Naive thymus-derived CD4-positive, alpha-beta T cell (primary cell): ENCODE data around the gene TESK2. TPM values are rescaled to one million over a fixed set of nuclear protein-coding genes. Genes with fewer than 3 reads are reported as not detected.
"Not testable (repeated sequence)": the region's sequence is repeated elsewhere in the genome, so short reads cannot be mapped to it uniquely, and the experiment has no call there.

Experiments
- ATAC-seq: fragments of 150-1000 bp; cut with Tn5 transposase; 2 replicates; pipeline ENCODE4 v1.10.0; 2021; ENCODE audit warnings: mild to moderate bottlenecking, moderate library complexity
- CTCF ChIA-PET: fragments of 350-600 bp; sonication (Branson Sonifier 250); formaldehyde crosslinking; loops from one replicate; lab custom pipeline; 2021; ENCODE audit warnings: antibody characterized with exemption; lab: Charles Lee
- POLR2A ChIA-PET: fragments of 350-600 bp; sonication (Branson Sonifier 250); formaldehyde crosslinking; loops from one replicate; lab custom pipeline; 2021; ENCODE audit warnings: antibody characterized with exemption, inconsistent platforms; lab: Charles Lee
- DNase-seq, 9 donors: peaks; one replicate each; pipeline versions ENCODE4 v3.0.0 to v3.0.0-alpha.2; 2020 to 2022; ENCODE audit warnings: mixed read lengths in 1 of 9
- H3K27ac ChIP-seq: one replicate; pipeline ENCODE4 v1.7.0; 2013; ENCODE audit warnings: mild to moderate bottlenecking, low read depth, low read length, moderate library complexity
- H3K27me3 ChIP-seq, 2 donors: one replicate each; pipeline ENCODE4 v1.7.0; 2013; ENCODE audit warnings: low read length in 2 of 2, mild to moderate bottlenecking in 2 of 2, moderate library complexity in 2 of 2; ENCODE audit not compliant: control insufficient read depth in 2 of 2, insufficient read depth in 2 of 2
- H3K36me3 ChIP-seq, 3 experiments: 1 replicate in 2 of 3; 2 replicates in 1 of 3; pipeline ENCODE4 v1.7.0; 2013; ENCODE audit warnings: low read length in 3 of 3, mild to moderate bottlenecking in 3 of 3, moderate library complexity in 1 of 3; ENCODE audit not compliant: insufficient read depth in 3 of 3, control insufficient read depth in 2 of 3
- H3K4me1 ChIP-seq, 2 donors: one replicate each; pipeline ENCODE4 v1.7.0; 2013; ENCODE audit warnings: low read length in 2 of 2, mild to moderate bottlenecking in 2 of 2, moderate library complexity in 1 of 2; ENCODE audit not compliant: control insufficient read depth in 2 of 2, insufficient read depth in 2 of 2
- H3K4me3 ChIP-seq: 2 replicates; pipeline ENCODE4 v1.7.0; 2013; ENCODE audit warnings: mild to moderate bottlenecking, low read length
- H3K9me3 ChIP-seq, 3 experiments: 1 replicate in 2 of 3; 2 replicates in 1 of 3; pipeline ENCODE4 v1.7.0; 2013; ENCODE audit warnings: low read length in 3 of 3; ENCODE audit not compliant: control insufficient read depth in 2 of 3
- H3K27ac Mint-ChIP-seq, 9 donors: one replicate each; pipeline ENCODE4 v1.8.0; 2020 to 2022; ENCODE audit warnings: mixed read lengths in 9 of 9, mild to moderate bottlenecking in 8 of 9, moderate library complexity in 5 of 9, inconsistent platforms in 2 of 9
- H3K27me3 Mint-ChIP-seq, 5 donors: one replicate each; pipeline ENCODE4 v1.8.0; 2021 to 2022; ENCODE audit warnings: mixed read lengths in 5 of 5, mild to moderate bottlenecking in 1 of 5
- H3K36me3 Mint-ChIP-seq, 5 donors: one replicate each; pipeline ENCODE4 v1.8.0; 2020 to 2022; ENCODE audit warnings: mixed read lengths in 5 of 5, mild to moderate bottlenecking in 3 of 5, inconsistent platforms in 1 of 5
- H3K4me1 Mint-ChIP-seq, 7 donors: one replicate each; pipeline ENCODE4 v1.8.0; 2020 to 2022; ENCODE audit warnings: mixed read lengths in 7 of 7, mild to moderate bottlenecking in 3 of 7, inconsistent platforms in 1 of 7
- H3K4me3 Mint-ChIP-seq, 10 donors: one replicate each; pipeline ENCODE4 v1.8.0; 2020 to 2022; ENCODE audit warnings: mild to moderate bottlenecking in 10 of 10, mixed read lengths in 10 of 10, moderate library complexity in 6 of 10, inconsistent platforms in 2 of 10
- H3K9me3 Mint-ChIP-seq, 11 donors: one replicate each; pipeline ENCODE4 v1.8.0; 2020 to 2022; ENCODE audit warnings: mixed read lengths in 11 of 11, mild to moderate bottlenecking in 4 of 11, inconsistent platforms in 1 of 11, moderate library complexity in 1 of 11
- intact Hi-C, 2 donors: fragments of 100-400 bp; cut with micrococcal nuclease; formaldehyde crosslinking; loops; one replicate each; pipeline ENCODE4 v1.15.1; 2023
- polyA plus RNA-seq, 2 donors: library from polyadenylated mRNA; unstranded; fragments of 300-500 nt; fragmentation: Illumina TruSeq; gene quantifications; one replicate each; pipeline ENCODE4 v1.2.3, GENCODE V29; 2021
- total RNA-seq, 6 experiments: library from RNA in 5 of 6; stranded (reverse) in 5 of 6; gene quantifications; 1 replicate in 5 of 6; 2 replicates in 1 of 6; pipeline ENCODE4 v1.2.3 and lab custom pipeline; 2021 to 2026

TESK2 gene
- total and polyA plus RNA-seq, 7 experiments from 2014 or later, result 3.3 to 8.9 (median 6.4) TPM

DNA sequence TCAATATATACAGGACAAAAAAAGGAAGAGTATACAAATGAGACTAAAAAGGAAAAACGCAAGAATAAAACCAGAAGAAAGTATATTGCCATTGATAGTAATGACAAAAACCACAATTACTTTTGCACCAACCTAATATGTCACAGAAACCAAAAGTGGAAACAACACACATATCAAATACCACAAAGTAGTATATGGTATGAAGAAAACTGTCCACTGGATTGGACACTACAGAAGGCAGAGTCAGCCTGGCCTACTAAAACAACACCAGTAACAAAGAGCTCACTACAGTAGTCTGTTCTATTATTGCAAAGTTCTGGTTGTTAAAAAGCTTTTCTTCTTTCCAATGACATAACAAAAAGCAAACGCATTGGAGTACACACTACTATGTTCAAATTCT is 17.7 kb downstream of the TESK2 start:
- H3K4me3 Mint-ChIP-seq, result no peak overlapping the region
- Histone ChIP-seq H3K27ac (no peak overlapping the region), H3K27me3 (no peaks in the 10 kb centered on the region), H3K36me3 (no peaks in the 10 kb centered on the region), H3K4me3 (no peak overlapping the region), H3K4me1 (no peaks in the 10 kb centered on the region), H3K9me3 (no peaks in the 10 kb centered on the region)
- H3K27me3 Mint-ChIP-seq, result peaks cover 0 to 3% (median 0%) of the 10 kb centered on the region in 5 donors
- ATAC-seq (no peak), DNase-seq (no peak)
- no peaks in the 10 kb centered on the region for H3K4me1 Mint-ChIP-seq
- peaks cover 0 to 7% (median 0%) of the 10 kb centered on the region in 5 donors for H3K36me3 Mint-ChIP-seq
- H3K9me3 Mint-ChIP-seq, result no peaks in the 10 kb centered on the region
- intact Hi-C loops, result no loop called here
- CTCF ChIA-PET, result no interaction called here
- POLR2A ChIA-PET, result no interaction called here
- H3K27ac Mint-ChIP-seq, result no peak overlapping the region

DNA sequence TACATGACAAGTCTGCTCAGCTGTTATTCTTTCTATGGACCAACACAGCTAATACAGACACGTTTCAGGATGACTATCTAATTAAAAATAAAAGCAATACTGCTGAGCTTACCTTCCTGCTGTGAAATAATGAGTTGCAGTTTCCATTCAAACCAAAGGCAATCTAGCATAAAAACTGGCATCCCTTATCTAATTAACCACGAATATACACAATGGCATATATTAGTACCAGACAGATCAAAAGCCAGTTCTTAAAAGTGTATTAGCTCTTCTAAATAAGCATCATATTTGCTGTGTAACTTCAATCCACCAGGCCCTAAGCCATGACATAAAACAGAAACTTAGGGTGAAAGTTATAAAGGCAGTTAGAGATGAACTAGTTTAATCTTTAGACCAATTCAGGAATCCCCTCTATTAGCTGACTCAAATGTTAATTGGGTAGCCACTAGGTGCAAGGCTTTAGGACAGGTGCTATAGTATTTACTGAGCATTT is 20.6 kb downstream of the TESK2 start:
- no peaks in the 10 kb centered on the region for H3K9me3 Mint-ChIP-seq
- H3K27ac Mint-ChIP-seq, result no peak overlapping the region
- Histone ChIP-seq H3K4me1 (no peaks in the 10 kb centered on the region), H3K27ac (no peak overlapping the region), H3K36me3 (no peaks in the 10 kb centered on the region), H3K27me3 (no peaks in the 10 kb centered on the region), H3K4me3 (no peak overlapping the region), H3K9me3 (no peaks in the 10 kb centered on the region)
- peaks cover 0 to 3% (median 0%) of the 10 kb centered on the region in 5 donors for H3K27me3 Mint-ChIP-seq
- intact Hi-C loops, result no loop called here
- POLR2A ChIA-PET, result no interaction called here
- DNase-seq (no peak), ATAC-seq (no peak)
- H3K36me3 Mint-ChIP-seq, result peaks cover 0 to 4% (median 0%) of the 10 kb centered on the region in 5 donors
- no peaks in the 10 kb centered on the region for H3K4me1 Mint-ChIP-seq
- H3K4me3 Mint-ChIP-seq, result no peak overlapping the region
- CTCF ChIA-PET, result no interaction called here

DNA sequence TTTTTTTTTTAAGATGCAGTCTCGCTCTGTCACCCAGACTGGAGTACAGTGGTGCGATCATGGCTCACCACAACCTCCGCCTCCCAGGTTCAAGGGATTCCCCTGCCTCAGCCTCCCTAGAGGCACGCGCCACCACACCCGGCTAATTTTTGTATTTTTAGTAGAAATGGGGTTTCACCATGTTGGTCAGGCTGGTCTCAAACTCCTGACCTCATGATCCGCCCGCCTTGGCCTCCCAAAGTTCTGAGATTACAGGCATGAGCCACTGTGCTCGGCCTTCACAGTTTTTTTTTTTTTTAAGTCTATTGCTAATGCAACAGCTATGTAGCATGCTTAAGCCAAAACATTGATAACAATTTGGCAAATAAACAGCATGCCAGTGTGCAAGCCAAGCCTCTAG is 23.6 kb downstream of the TESK2 start:
- CTCF ChIA-PET, result interaction anchor here (0.5 kb wide), 1 partner anchor 99 kb away, joined by 3 read pairs; no protein-coding TSS in a partner anchor
- H3K4me3 Mint-ChIP-seq, H3K27me3 ChIP-seq, intact Hi-C loops, DNase-seq, H3K27ac Mint-ChIP-seq, H3K9me3 ChIP-seq, POLR2A ChIA-PET, H3K36me3 ChIP-seq, H3K4me1 ChIP-seq, H3K4me3 ChIP-seq, H3K9me3 Mint-ChIP-seq, H3K27me3 Mint-ChIP-seq, H3K27ac ChIP-seq, ATAC-seq, H3K4me1 Mint-ChIP-seq: not testable (repeated sequence)
- peaks cover 0 to 16% (median 0%) of the 10 kb centered on the region in 5 donors for H3K36me3 Mint-ChIP-seq

DNA sequence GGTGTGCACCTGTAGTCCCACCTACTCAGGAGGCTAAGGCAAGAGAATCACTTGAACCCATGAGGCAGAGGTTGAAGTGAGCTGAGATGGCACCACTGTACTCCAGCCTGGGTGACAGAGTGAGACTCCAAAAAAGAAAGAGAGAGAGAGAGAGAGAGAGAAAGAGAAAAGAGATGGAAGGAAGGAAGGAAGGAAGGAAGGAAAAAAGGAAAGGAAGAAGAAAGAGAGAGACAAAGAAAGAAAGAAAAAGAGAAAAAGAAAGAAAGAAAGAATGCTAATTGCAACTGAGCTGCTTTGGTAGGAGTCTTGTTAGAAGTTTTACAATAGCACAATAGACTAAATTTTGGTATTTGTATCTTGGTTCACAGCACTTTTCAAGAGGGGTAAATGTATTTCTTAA is 25.7 kb downstream of the TESK2 start:
- CTCF ChIA-PET, result interaction anchor here (0.6 kb wide), 1 partner anchor 429 kb away, joined by 3 read pairs; no protein-coding TSS in a partner anchor
- peaks cover 0 to 3% (median 0%) of the 10 kb centered on the region in 5 donors for H3K27me3 Mint-ChIP-seq

DNA sequence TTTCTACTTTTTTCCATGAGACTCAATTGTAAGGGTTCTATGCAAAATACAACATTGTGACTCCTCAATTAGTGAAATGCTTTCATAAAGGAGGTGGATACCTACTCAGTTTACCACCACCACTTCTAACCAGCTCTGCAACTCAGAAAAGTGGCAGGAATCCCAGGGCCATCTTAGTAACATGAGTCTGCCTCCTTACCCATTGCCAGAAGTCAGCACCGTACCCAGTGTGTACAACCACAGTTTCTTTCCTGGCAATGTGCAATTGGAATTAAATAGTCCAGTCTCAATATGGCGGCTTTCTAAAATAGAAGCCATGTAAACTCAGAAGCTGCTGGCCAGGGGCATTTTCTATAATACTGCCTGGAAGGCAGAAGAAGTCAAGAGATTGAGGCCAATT is 32.1 kb downstream of the TESK2 start:
- CTCF ChIA-PET, result no interaction called here
- Histone ChIP-seq H3K4me1 (no peaks in the 10 kb centered on the region), H3K4me3 (no peak overlapping the region), H3K27me3 (no peaks in the 10 kb centered on the region), H3K9me3 (no peaks in the 10 kb centered on the region), H3K36me3 (no peaks in the 10 kb centered on the region), H3K27ac (no peak overlapping the region)
- intact Hi-C loops, result no loop called here
- H3K27ac Mint-ChIP-seq, result no peak overlapping the region
- peaks cover 0 to 28% (median 5%) of the 10 kb centered on the region in 5 donors for H3K36me3 Mint-ChIP-seq
- no peaks in the 10 kb centered on the region for H3K9me3 Mint-ChIP-seq
- no peak overlapping the region for H3K4me3 Mint-ChIP-seq
- ATAC-seq (no peak), DNase-seq (no peak)
- H3K27me3 Mint-ChIP-seq, result no peaks in the 10 kb centered on the region
- peaks cover 0 to 3% (median 0%) of the 10 kb centered on the region in 7 donors for H3K4me1 Mint-ChIP-seq
- POLR2A ChIA-PET, result no interaction called here

More for the DNA sequence above, 25.7 kb downstream of the TESK2 start:
- no peaks in the 10 kb centered on the region for H3K4me1 ChIP-seq
- H3K9me3 ChIP-seq, result no peaks in the 10 kb centered on the region
- H3K27me3 ChIP-seq, result no peaks in the 10 kb centered on the region
- ATAC-seq (no peak), DNase-seq (no peak)
- H3K36me3 Mint-ChIP-seq, result peaks cover 0 to 16% (median 0%) of the 10 kb centered on the region in 5 donors
- H3K4me3 Mint-ChIP-seq, result no peak overlapping the region
- H3K36me3 ChIP-seq, result no peaks in the 10 kb centered on the region
- POLR2A ChIA-PET, result no interaction called here
- no peak overlapping the region for H3K4me3 ChIP-seq
- no peak overlapping the region for H3K27ac ChIP-seq
- no peaks in the 10 kb centered on the region for H3K9me3 Mint-ChIP-seq
- intact Hi-C loops, result no loop called here
- H3K4me1 Mint-ChIP-seq, result no peaks in the 10 kb centered on the region
- no peak overlapping the region for H3K27ac Mint-ChIP-seq

DNA sequence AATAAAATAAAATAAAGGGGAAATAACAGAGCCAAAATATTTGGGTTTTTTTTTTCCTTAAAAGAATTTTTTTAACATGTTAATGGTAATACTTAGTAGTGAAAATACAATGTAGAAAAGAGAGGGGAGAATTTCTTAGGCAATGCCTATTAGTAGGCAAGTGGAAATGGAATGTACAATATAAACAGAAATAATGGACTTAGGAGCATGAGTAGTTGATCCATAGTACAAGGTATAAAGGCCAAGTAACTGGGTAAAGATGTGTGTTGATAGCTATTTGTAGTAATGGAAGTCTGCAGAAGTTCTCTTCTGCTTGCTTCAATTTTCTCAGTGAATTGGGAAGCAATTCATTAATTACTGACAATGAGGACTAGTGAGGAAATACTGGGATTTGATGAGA is 34.4 kb downstream of the TESK2 start:
- Mint-ChIP-seq H3K27me3 (no peaks in the 10 kb centered on the region), H3K27ac (no peak overlapping the region), H3K4me1 (peaks cover 0 to 3% (median 0%) of the 10 kb centered on the region in 7 donors), H3K36me3 (peaks cover 0 to 18% (median 5%) of the 10 kb centered on the region in 5 donors), H3K9me3 (no peaks in the 10 kb centered on the region), H3K4me3 (no peak overlapping the region)
- no peak overlapping the region for H3K27ac ChIP-seq
- DNase-seq, result no peak
- ChIA-PET POLR2A (no interaction called here), CTCF (interaction anchor here (0.6 kb wide), 1 partner anchor 50 kb away, joined by 3 read pairs; no protein-coding TSS in a partner anchor)
- H3K9me3 ChIP-seq, result no peaks in the 10 kb centered on the region
- no peak for ATAC-seq
- H3K4me1 ChIP-seq, result no peaks in the 10 kb centered on the region
- no peaks in the 10 kb centered on the region for H3K27me3 ChIP-seq
- no peaks in the 10 kb centered on the region for H3K36me3 ChIP-seq
- H3K4me3 ChIP-seq, result no peak overlapping the region
- intact Hi-C loops, result no loop called here

DNA sequence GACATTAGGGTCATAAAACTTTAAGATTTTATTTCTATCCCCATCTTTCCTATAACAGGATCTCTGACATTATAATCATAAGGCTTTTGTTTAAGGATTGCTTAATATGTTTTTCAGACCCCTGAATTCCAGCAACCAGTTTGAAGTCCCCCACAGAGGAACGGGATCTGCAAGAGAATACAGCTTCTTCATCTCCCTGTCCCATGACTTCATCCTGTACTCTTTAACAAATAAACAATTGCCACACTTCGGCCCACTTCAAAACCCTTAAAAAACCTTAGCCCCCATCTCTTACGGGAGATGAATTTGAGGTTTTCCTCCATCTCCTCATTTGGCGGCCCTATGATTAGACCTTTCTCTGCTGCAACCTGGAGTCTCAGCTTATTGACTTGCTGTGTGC is 35.8 kb downstream of the TESK2 start:
- no peak overlapping the region for H3K27ac Mint-ChIP-seq

More for the DNA sequence above, 35.8 kb downstream of the TESK2 start:
- DNase-seq, result no peak
- no peak overlapping the region for H3K4me3 ChIP-seq
- H3K36me3 Mint-ChIP-seq, result peaks cover 0 to 25% (median 5%) of the 10 kb centered on the region in 5 donors
- H3K9me3 Mint-ChIP-seq, result no peaks in the 10 kb centered on the region
- no peak for ATAC-seq
- no peak overlapping the region for H3K27ac ChIP-seq
- no peaks in the 10 kb centered on the region for H3K27me3 Mint-ChIP-seq
- no peaks in the 10 kb centered on the region for H3K4me1 ChIP-seq
- POLR2A ChIA-PET, result no interaction called here
- no peaks in the 10 kb centered on the region for H3K27me3 ChIP-seq
- CTCF ChIA-PET, result no interaction called here
- no peak overlapping the region for H3K4me3 Mint-ChIP-seq
- peaks cover 0 to 3% (median 0%) of the 10 kb centered on the region in 7 donors for H3K4me1 Mint-ChIP-seq
- H3K36me3 ChIP-seq, result no peaks in the 10 kb centered on the region
- no peaks in the 10 kb centered on the region for H3K9me3 ChIP-seq
- intact Hi-C loops, result no loop called here
